MG63 (cell line): ENCODE results near the gene BEND6. TPM values are rescaled to one million over a fixed set of nuclear protein-coding genes. Genes with fewer than 3 reads are reported as not detected.
"Not testable (repeated sequence)": the region's sequence is repeated elsewhere in the genome, so short reads cannot be mapped to it uniquely, and the experiment has no call there.

Experiments
- DNase-seq: peaks from one replicate; pipeline ENCODE4 v3.0.0-alpha.2; 2020
- H3K27me3 ChIP-seq: fragments of 250-450 bp; sonication (Bioruptor Pico); 2 replicates; pipeline ENCODE4 v1.5.1; 2020; ENCODE audit warnings: mild to moderate bottlenecking, moderate library complexity
- H3K36me3 ChIP-seq: fragments of 250-450 bp; sonication (Bioruptor Pico); 2 replicates; pipeline ENCODE4 v1.5.1; 2020; ENCODE audit warnings: mild to moderate bottlenecking, moderate library complexity
- H3K4me3 ChIP-seq: fragments of 250-450 bp; sonication (Bioruptor Pico); 2 replicates; pipeline ENCODE4 v1.5.1; 2020; ENCODE audit warnings: mild to moderate bottlenecking, moderate library complexity
- H3K9me3 ChIP-seq: fragments of 250-450 bp; sonication (Bioruptor Pico); 2 replicates; pipeline ENCODE4 v1.5.1; 2020; ENCODE audit warnings: mild to moderate bottlenecking, moderate library complexity
- total RNA-seq: library from RNA; depleted of rRNA; stranded (reverse); fragments of >200 nt; shearing (Covaris generic); gene quantifications from 2 replicates; pipeline ENCODE4 v1.2.3, GENCODE V29; 2014; ENCODE audit warnings: low replicate concordance

BEND6 gene
- total RNA-seq, 1 experiment from 2014 or later, result 0.49 TPM

GRCh38 chr6:56999049-56999448 lies 44.1 kb downstream of the BEND6 start:
- Histone ChIP-seq H3K36me3 (no peaks in the 10 kb centered on the region), H3K4me3 (no peak overlapping the region)
- DNase-seq, result no peak

GRCh38 chr6:56999748-57000147 lies 44.8 kb downstream of the BEND6 start:
- DNase-seq, H3K9me3 ChIP-seq, H3K36me3 ChIP-seq, H3K4me3 ChIP-seq, H3K27me3 ChIP-seq: not testable (repeated sequence)

More at GRCh38 chr6:56999049-56999448, 44.1 kb downstream of the BEND6 start:
- no peaks in the 10 kb centered on the region for H3K9me3 ChIP-seq
- no peaks in the 10 kb centered on the region for H3K27me3 ChIP-seq

- DNase-seq, result no peak
- no peaks in the 10 kb centered on the region for H3K9me3 ChIP-seq
These were observed 47.3 kb downstream of the BEND6 start for GRCh38 chr6:57002197-57002596.

GRCh38 chr6:57004292-57004691 lies 49.4 kb downstream of the BEND6 start:
- no peaks in the 10 kb centered on the region for H3K36me3 ChIP-seq
- H3K4me3 ChIP-seq, result no peak overlapping the region
- DNase-seq, result no peak
- H3K9me3 ChIP-seq, result no peaks in the 10 kb centered on the region
- no peaks in the 10 kb centered on the region for H3K27me3 ChIP-seq

More at GRCh38 chr6:57002197-57002596, 47.3 kb downstream of the BEND6 start:
- Histone ChIP-seq H3K36me3 (no peaks in the 10 kb centered on the region), H3K27me3 (no peaks in the 10 kb centered on the region), H3K4me3 (no peak overlapping the region)

- H3K27me3 ChIP-seq, result no peaks in the 10 kb centered on the region
- H3K9me3 ChIP-seq, result no peaks in the 10 kb centered on the region
- H3K4me3 ChIP-seq, result no peak overlapping the region
- no peak for DNase-seq
- H3K36me3 ChIP-seq, result no peaks in the 10 kb centered on the region
These were observed 51.2 kb downstream of the BEND6 start for GRCh38 chr6:57006101-57006500.

- not testable (repeated sequence) for H3K4me3 ChIP-seq, H3K27me3 ChIP-seq, H3K36me3 ChIP-seq, H3K9me3 ChIP-seq, DNase-seq
These were observed 53.2 kb downstream of the BEND6 start for GRCh38 chr6:57008069-57008468.

- no peak overlapping the region for H3K4me3 ChIP-seq
- no peaks in the 10 kb centered on the region for H3K27me3 ChIP-seq
- peak; percentile 78 for DNase-seq
- no peaks in the 10 kb centered on the region for H3K36me3 ChIP-seq
- H3K9me3 ChIP-seq, result no peaks in the 10 kb centered on the region
These were observed 58.6 kb downstream of the BEND6 start for GRCh38 chr6:57013521-57013926.

GRCh38 chr6:57017069-57017468 lies 62.2 kb downstream of the BEND6 start:
- Histone ChIP-seq H3K36me3 (no peaks in the 10 kb centered on the region), H3K27me3 (no peaks in the 10 kb centered on the region), H3K4me3 (no peak overlapping the region), H3K9me3 (no peaks in the 10 kb centered on the region)
- DNase-seq, result no peak

GRCh38 chr6:57017841-57018240 lies 62.9 kb downstream of the BEND6 start:
- Histone ChIP-seq H3K36me3 (no peaks in the 10 kb centered on the region), H3K27me3 (no peaks in the 10 kb centered on the region), H3K4me3 (no peak overlapping the region), H3K9me3 (no peaks in the 10 kb centered on the region)
- DNase-seq, result no peak

- Histone ChIP-seq H3K4me3 (no peak overlapping the region), H3K36me3 (no peaks in the 10 kb centered on the region), H3K9me3 (peaks cover 3% of the 10 kb centered on the region; the same call in 1 of the 2 replicates), H3K27me3 (no peaks in the 10 kb centered on the region)
- no peak for DNase-seq
These were observed 64.5 kb downstream of the BEND6 start for GRCh38 chr6:57019434-57019833.

GRCh38 chr6:57021086-57021720 lies 66.3 kb downstream of the BEND6 start:
- Histone ChIP-seq H3K4me3 (no peak overlapping the region), H3K9me3 (peaks cover 3% of the 10 kb centered on the region; the same call in 1 of the 2 replicates), H3K36me3 (no peaks in the 10 kb centered on the region), H3K27me3 (no peaks in the 10 kb centered on the region)
- DNase-seq, result no peak

- DNase-seq, result no peak
- Histone ChIP-seq H3K36me3 (no peaks in the 10 kb centered on the region), H3K4me3 (no peak overlapping the region), H3K27me3 (no peaks in the 10 kb centered on the region), H3K9me3 (peaks cover 3% of the 10 kb centered on the region; the same call in 1 of the 2 replicates)
These were observed 69.4 kb downstream of the BEND6 start for GRCh38 chr6:57024321-57024720.

- no peak overlapping the region for H3K4me3 ChIP-seq
- H3K27me3 ChIP-seq, result no peaks in the 10 kb centered on the region
- DNase-seq, result no peak
- peaks cover 3% of the 10 kb centered on the region; the same call in 1 of the 2 replicates for H3K9me3 ChIP-seq
- H3K36me3 ChIP-seq, result no peaks in the 10 kb centered on the region
These were observed 69.9 kb downstream of the BEND6 start for GRCh38 chr6:57024775-57025174.

- Histone ChIP-seq H3K27me3 (no peaks in the 10 kb centered on the region), H3K9me3 (peaks cover 3% of the 10 kb centered on the region; the same call in 1 of the 2 replicates), H3K36me3 (no peaks in the 10 kb centered on the region), H3K4me3 (no peak overlapping the region)
- no peak for DNase-seq
These were observed 71.1 kb downstream of the BEND6 start for GRCh38 chr6:57026001-57026400.

GRCh38 chr6:57027301-57027700 lies 72.4 kb downstream of the BEND6 start:
- H3K4me3 ChIP-seq, result no peak overlapping the region

GRCh38 chr6:57029213-57029612 lies 74.3 kb downstream of the BEND6 start:
- no peak for DNase-seq
- no peaks in the 10 kb centered on the region for H3K27me3 ChIP-seq
- no peaks in the 10 kb centered on the region for H3K36me3 ChIP-seq
- no peak overlapping the region for H3K4me3 ChIP-seq
- H3K9me3 ChIP-seq, result no peaks in the 10 kb centered on the region; the same call in 1 of the 2 replicates

More at GRCh38 chr6:57027301-57027700, 72.4 kb downstream of the BEND6 start:
- DNase-seq, result no peak
- peaks cover 3% of the 10 kb centered on the region; the same call in 1 of the 2 replicates for H3K9me3 ChIP-seq
- H3K36me3 ChIP-seq, result no peaks in the 10 kb centered on the region
- no peaks in the 10 kb centered on the region for H3K27me3 ChIP-seq

GRCh38 chr6:57033228-57033627 lies 78.3 kb downstream of the BEND6 start:
- Histone ChIP-seq H3K36me3 (no peaks in the 10 kb centered on the region), H3K9me3 (no peaks in the 10 kb centered on the region), H3K4me3 (no peak overlapping the region), H3K27me3 (no peaks in the 10 kb centered on the region)
- DNase-seq, result no peak

GRCh38 chr6:57035549-57035948 lies 80.6 kb downstream of the BEND6 start:
- no peaks in the 10 kb centered on the region for H3K27me3 ChIP-seq
- no peak overlapping the region for H3K4me3 ChIP-seq
- no peaks in the 10 kb centered on the region for H3K36me3 ChIP-seq
- no peak for DNase-seq
- H3K9me3 ChIP-seq, result no peaks in the 10 kb centered on the region
